T follicular helper cell (primary cell): Measurements from ENCODE around the gene CD22.

Source experiments
- DNase-seq: peaks from one replicate; pipeline ENCODE4 v3.0.0-alpha.2; 2020; ENCODE audit warnings: low read depth

CD22 gene

DNA sequence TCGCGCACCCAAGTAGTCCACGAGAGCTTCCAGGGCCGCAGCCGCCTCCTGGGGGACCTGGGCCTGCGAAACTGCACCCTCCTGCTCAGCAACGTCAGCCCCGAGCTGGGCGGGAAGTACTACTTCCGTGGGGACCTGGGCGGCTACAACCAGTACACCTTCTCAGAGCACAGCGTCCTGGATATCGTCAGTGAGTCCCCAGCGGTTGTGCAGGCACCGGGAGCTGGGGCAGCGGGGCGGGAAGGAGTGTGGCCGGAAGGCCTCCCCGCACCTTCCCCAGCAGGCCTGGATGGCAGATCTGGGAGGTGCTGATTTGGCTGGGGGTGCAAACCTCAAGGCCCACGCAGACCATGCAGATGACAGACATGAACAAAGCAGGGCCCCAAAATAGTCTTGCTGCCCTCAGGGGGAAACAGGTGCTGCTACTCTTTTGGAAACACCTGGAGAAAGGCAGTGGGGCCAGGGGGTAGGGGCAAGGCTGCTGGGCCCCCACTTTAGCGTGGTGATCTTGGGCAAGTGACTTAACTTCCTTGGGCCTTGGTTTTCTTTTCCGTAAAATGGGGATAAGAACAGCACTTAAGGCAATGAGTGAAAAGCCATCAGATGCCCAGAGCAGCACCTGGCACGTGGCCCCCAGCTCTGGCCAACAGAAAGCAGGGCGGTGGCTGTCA is 33.1 kb upstream of the CD22 start:
- DNase-seq: no peak

DNA sequence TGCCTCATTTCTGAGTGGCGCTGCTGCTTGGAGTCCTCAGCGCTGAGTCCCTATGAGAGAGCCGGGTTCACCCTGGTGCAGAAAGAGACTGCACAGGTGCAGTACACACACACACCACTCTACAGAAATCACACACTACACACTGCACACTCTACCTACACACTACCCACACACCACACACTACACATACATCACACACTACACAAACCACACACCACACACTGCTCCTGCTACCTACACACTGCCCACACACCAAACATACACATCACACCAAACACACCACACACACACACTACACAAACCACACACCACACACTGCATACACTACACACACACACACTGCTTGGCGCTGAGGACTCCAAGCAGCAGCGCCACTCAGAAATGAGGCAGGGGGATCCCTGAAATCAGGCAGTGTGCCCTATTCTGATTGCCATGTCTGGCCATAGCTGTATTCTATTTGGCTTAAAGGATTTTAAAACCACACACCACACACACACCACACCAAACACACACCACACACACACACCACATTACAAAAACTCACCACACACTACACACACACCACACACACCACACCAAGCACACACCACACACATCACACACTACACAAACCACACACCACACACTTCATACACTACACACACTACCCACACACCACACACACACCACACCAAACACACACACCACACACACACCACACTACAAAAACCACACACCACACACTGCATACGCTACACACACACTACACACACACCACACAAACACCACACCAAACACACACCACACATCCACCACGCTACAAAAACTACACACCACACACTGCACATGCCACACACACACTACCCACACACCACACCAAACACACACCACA is 32.1 kb upstream of the CD22 start:
- no peak for DNase-seq

DNA sequence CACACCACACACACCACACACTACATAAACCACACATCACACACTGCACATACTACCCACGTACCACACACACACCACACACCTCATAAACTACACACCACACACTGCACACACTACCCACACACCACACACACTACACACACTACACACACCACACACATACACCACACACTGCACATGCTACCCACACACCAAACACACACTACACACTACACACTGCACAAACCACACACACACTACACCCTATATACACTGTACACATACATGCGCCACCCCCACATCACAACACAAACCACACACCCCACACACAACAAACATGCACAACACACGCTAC is 31.5 kb upstream of the CD22 start:
- no peak for DNase-seq

DNA sequence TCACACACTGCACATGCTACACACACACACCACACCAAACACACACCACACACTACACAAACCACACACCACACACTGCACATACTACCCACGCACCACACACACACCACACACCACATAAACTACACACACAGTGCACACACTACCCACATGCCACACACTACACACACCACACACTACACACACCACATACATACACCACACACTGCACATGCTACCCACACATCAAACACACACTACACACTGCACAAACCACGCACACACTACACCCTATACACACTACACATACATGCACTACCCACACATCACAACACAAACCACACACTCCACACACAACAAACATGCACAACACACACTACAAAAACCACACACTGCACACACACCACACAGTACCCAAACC is 31.1 kb upstream of the CD22 start:
- DNase-seq: no peak

DNA sequence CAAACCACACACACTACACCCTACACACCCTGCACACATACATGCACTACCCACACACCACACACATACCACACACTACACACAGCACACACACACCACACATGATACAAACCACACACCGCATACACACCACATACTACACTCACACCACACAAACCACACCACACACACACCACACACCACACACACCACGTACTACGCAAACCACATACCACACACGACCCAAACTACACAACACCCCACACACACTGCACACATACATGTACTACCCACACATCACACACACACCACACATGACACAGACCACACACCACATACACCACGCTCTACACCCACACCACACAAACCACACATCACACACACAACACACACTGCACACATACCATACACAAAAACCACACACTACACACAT is 30.4 kb upstream of the CD22 start:
- no peak for DNase-seq

DNA sequence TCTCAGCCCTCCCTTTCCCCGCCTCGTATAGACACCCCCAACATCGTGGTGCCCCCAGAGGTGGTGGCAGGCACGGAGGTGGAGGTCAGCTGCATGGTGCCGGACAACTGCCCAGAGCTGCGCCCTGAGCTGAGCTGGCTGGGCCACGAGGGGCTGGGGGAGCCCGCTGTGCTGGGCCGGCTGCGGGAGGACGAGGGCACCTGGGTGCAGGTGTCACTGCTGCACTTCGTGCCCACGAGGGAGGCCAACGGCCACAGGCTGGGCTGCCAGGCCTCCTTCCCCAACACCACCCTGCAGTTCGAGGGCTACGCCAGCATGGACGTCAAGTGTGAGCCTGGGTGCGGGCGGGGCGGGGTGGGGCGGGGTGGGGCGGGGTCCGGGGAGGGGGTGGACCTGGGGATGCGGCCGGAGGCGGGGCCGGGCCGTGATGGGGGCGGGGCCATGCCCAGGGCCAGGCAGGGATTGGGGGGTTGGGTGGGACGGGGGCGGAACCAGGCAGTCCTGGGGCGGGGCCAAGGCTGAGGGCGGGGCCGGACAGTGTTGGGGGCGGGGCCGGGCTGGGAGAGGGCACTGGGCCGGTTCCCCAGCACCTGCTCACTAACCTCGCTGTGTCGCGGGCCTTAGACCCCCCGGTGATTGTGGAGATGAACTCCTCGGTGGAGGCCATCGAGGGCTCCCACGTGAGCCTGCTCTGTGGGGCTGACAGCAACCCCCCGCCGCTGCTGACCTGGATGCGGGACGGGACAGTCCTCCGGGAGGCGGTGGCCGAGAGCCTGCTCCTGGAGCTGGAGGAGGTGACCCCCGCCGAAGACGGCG is 29.3 kb upstream of the CD22 start:
- no peak for DNase-seq

DNA sequence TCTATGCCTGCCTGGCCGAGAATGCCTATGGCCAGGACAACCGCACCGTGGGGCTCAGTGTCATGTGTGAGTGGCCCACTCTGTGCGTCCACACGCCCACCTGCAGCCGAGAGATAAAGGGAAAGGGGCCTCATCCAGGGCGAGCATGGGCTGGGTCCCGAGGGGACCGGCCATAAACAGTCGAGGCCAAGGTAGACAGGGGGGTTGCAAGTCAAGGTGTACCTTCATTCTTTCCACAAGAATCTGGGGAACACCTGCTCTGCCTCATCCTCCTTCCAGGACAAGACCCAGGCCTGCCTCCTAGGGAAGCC is 28.7 kb upstream of the CD22 start:
- DNase-seq: no peak

DNA sequence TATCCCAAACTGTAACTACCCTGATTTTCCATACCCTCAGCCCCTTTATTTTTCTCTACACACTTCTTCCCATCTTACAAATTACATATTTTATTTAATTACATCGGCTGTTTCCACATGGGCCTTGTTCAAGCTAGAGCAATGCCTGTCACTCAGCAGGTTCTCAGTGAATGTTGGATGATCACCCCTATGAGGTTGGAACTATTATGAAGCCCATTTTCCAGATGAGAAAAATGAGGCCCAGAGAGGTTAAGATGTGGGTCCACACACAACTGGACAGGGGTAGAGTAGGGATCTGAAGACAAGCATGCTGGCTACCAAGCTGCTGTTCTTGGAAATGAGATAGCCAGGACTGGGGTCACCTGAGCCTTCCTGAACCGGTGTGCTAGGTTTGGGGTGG is 27.0 kb upstream of the CD22 start:
- DNase-seq: no peak

DNA sequence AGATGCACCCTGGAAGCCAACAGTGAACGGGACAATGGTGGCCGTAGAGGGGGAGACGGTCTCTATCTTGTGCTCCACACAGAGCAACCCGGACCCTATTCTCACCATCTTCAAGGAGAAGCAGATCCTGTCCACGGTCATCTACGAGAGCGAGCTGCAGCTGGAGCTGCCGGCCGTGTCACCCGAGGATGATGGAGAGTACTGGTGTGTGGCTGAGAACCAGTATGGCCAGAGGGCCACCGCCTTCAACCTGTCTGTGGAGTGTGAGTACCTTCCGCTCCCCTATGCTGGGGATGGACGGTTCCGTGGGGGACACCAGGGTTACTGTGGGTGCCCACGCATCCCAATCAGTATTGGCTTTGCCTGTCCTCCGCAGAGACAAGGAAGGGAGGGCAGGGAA is 26.5 kb upstream of the CD22 start:
- DNase-seq: no peak

DNA sequence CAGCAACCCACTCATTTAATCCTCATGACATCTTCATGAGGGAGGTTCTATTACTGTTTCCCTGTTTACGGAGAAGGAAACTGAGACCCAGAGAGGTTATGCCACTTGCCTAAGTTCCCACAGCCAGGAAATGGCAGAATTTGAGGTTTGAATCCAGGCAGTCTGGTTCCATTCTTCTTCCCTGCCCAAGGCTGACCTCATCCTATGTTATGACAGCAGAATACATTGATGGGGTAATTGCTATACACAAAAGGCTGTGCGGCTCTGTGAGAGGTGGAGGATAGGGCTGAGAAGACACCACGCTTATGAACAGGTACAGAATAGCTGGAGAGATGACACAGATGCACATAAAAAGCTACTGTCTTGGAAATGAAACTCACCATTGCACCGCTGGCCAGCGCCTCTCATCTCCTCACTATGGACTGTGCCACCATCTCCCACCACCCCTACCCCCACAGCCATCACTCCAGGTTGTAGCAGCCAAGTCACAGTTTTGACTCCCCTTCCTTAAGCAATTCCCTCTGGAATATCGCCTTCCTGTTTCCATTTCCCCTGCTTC is 25.6 kb upstream of the CD22 start:
- DNase-seq: no peak

DNA sequence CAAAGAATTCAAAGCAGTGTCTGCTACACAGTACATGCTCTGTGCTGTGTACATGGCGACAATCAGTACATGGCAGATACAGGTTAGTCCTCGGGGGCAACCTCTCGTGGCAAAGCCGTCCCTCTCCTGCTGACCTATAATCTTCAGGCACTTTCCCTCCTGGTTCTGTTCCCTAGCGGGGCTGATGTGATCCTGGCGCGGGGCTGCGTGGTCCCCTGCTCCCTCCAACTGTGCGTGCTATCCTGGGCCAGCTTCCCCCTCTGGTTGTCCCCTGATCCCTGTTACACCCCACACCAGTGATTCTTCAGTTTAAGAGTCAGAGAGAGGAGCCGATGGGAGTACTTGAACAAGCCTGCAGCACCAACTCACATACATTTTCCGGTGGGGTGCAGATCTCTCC is 25.0 kb upstream of the CD22 start:
- DNase-seq: no peak

DNA sequence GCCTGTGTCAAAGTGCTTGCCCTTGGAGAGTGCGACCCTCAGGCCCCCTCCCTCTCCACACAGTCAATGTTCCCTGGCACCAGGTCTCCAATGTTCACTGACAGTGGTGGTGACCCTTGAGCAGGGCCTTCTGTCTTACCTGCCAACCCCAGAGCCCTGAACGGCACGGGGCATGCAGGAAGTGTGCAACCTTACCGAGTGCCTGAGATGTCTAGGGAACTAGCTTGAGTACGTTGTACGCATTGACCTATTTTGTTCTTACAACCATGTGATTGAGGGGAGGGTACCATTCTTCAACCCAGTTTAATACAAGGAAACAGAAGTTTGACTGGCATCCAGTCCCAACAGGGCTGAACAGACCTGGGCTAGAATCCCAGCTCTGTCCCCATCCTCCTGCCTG is 23.8 kb upstream of the CD22 start:
- no peak for DNase-seq

DNA sequence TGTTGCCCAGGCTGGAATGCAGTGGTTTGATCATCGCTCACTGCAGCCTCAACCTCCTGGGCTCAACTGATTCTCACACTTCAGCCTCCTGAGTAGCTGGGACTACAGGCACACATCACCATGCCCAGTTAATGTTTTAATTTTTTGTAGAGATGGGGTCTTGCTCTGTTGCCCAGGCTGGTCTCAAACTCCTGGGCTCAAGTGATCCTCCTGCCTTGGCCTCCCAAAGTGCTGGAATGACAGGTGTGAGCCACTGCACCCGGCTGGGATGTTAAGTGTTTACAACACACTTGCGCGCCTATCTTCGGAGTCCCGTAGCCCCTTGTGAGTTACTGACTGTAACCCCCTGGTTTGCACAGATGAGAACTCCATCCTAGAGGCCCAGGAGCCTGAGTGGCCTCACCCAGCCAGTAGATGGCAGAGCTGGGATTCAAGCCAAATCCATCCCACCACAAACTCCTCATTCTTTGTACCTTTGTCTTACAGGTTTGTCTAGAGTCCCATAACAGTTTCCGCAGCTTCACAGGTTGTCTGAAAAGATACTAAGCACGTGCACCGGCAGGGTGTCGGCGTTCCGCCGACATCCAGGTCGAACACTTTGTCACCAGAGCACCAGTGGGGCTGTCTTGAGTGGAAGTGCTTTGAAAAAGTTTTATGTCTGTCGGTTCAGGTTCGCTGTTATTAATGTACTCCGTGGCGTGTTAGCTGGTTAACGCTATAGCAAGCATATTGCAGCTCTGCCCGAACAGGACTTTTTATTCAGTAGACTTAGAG is 22.3 kb upstream of the CD22 start:
- no peak for DNase-seq

DNA sequence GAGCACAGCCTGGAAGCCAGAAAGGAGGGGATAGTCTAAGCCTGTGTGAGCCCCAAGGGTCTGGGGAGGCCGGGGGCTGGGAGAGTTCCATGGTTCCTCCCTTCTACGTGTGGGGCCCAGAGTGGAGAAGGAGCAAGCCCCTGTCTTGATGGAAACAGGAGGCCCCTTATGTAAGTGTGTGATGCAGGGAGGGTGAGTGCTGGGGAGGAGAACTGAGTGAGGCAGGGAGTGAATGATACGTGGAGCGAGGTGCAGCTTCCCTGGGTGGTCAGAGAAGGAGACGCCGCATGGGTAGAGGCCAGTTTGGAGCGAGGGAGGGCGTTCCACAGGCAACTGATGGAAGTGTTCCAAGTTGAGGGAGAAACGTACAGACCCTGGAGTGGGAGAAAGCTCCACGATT is 21.1 kb upstream of the CD22 start:
- DNase-seq: no peak

DNA sequence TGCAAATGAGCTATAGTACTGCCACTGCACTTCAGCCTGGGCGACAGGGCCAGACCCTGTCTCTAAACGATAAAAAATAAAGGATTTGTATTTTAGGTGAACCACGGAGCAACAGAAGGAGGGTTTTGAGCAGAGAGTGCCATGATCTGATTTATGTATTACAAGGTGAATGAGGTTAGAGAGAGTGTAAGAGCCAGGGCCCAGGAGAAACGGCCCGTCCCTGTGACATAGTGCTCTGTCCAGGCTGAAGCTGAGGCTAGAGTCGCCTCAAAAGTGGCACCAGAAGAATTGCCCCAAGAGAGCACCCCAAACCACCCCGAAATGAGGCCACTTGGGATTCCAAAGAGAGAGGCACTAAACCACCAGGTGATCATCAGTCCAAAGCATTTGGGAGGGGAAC is 20.1 kb upstream of the CD22 start:
- no peak for DNase-seq

DNA sequence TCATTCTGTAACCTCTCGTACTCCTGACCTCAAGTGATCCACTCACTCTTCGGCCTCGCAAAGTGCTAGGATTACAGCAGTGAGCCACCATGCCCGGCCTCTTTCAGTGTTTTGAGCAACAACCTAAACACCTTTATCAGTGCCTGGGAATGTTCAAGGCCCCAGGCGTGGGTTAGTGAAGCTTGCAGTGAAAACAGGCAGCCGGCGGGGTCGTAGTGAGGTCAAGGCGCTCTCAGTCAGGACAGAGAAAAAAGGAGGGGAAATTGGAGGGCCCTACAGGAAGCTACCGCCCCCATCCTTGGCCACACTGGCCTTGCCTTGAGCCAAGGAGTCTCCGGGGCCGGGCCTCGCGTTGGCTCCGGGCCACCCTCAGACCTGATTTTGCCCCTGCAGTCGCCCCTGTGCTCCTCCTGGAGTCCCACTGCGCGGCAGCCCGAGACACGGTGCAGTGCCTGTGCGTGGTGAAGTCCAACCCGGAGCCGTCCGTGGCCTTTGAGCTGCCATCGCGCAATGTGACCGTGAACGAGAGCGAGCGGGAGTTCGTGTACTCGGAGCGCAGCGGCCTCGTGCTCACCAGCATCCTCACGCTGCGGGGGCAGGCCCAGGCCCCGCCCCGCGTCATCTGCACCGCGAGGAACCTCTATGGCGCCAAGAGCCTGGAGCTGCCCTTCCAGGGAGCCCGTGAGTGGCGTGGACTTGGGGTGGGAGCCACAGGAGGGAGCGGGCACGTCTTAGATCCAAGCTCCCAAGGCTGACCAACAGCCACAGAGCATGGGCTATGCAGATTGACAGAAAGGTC is 19.3 kb upstream of the CD22 start:
- no peak for DNase-seq

DNA sequence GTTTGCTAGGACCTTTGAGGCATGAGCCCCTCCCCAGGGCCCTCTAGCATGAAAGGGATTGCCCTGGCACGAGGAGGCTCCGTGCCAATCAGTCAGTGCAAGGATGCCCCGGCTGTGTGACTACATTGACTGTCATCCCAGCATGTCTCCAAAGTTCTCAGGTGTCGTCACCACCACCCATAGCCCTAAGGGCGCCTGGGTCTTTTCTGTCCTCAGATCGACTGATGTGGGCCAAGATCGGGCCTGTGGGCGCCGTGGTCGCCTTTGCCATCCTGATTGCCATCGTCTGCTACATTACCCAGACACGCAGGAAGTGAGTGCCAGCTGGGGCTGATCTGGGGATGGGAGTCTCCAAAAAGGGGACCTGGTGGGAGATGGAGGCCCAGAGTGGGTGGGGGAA is 18.7 kb upstream of the CD22 start:
- no peak for DNase-seq

DNA sequence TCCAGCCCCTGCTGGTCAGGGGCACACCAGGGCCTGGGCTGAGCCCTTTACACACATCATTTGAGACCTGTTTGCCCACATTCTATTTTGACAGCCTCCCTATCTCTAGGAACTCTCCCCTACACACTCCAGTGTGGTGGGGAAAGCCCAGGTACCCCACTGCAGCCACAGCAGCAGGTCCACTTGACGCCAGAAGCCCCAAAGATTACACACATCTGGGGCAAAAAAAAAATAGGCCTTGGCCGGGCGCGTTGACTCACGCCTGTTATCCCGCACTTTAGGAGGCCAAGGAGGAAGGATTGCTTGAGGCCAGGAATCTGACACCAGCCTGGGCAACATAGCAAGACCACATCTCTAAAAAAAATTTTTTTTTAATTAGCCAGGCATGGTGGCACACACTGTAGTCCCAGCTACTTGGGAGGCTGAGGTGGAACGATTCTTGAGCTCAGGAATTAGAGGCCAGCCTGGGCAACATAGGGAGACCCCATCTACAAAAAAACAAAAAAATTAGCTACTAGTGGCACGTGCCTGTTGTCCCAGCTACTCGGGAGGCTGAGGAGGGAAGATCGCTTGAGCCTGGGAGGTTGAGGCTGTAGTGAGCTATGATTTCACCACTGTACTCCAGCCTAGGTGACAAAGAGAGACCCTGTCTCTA is 18.0 kb upstream of the CD22 start:
- DNase-seq: no peak

DNA sequence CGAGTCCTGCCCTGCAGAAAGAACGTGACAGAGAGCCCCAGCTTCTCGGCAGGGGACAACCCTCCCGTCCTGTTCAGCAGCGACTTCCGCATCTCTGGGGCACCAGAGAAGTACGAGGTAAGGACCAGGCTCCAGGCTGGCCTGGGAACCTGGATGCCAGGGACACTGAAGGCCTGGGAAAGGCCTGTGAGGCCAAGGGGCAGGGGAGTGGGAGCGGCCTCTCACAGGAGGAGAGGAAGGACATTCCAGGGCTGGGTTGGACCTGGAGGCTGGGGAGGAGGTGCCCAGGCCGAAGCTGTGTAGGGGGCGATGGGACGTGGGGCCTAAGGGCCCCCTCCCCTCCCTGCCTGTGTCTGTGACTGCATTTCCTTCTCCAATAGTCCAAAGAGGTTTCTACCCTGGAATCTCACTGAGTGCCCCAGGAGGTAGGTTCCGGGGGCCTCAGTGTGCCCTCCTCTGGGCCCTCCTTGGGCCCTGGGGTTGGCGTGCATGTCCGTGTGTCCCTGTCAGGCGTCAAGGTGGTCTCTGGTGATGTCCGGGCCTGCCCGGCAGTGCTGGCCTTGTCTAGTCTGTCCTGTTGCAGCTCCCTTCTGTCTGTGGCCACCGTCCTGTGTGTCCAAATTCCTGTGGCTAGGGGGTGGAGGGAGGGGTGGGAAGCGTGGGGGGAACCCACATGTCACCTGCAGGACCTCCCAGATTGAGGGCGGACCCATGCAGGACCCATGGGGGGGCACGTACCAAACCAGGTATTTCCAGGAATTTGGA is 16.9 kb upstream of the CD22 start:
- no peak for DNase-seq

DNA sequence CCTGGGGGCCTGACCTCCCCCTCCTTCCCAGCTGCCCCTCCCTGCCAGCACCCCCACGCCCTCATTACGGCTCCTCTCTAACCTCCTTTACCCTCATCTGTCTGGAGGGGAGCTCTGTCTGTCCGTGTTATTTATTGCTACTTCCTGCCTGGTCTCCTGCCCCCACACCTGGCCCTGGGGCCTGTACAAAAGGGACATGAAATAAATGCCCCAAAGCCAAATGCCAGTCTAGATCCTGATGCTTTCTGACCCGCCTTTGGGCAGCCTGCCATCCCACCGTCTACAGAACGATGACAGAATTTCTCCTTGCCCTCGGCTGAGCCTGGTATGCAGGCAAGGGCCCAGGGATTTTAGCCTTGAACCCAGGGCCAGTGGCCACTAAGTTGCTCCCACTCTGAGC is 15.4 kb upstream of the CD22 start:
- DNase-seq: no peak
